Measurements from ENCODE around the gene GFRAL. TPM values are rescaled to one million over a fixed set of nuclear protein-coding genes. Genes with fewer than 3 reads are reported as not detected.

GFRAL gene
- polyA plus RNA-seq, 6 donors from 2014 or later: not detected

DNA sequence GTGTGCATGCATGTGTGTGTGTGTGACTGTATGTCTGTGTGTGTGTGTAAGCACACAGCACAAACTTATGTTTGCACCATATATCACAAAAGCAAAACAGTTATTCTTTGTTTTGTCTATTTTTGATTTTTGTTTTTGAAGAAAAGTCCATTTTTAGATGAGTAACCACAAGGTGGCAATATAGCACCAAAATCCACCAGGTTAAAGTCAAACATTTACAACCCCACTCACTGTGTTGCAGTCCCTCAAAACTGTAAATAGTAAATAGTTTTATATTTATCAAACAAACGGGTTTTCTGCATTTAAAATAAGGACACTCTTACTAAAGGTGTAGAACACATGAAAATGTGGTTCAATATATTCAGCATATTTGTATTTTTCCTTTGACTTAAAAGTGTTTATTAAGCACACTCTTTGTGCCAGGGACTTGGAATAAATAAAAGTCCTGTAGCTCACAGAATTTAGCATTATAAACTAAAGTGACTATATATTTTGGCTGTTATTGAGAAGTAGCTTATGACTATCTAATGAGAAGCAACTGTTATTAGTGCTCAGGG, 118.5 kb downstream of the GFRAL start:
- H3K4me3 Mint-ChIP-seq: no peak overlapping the region
- DNase-seq: no peak
- H3K9me3 Mint-ChIP-seq: peaks cover 0 to 4% (median 0%) of the 10 kb centered on the region in 7 donors
- no peaks in the 10 kb centered on the region for H3K36me3 Mint-ChIP-seq
- ATAC-seq (ENCODE audit: low read depth in 2 of 2): no peak
- no peak overlapping the region for H3K27ac Mint-ChIP-seq
- no peaks in the 10 kb centered on the region for H3K27me3 Mint-ChIP-seq
- H3K4me1 Mint-ChIP-seq: no peaks in the 10 kb centered on the region

DNA sequence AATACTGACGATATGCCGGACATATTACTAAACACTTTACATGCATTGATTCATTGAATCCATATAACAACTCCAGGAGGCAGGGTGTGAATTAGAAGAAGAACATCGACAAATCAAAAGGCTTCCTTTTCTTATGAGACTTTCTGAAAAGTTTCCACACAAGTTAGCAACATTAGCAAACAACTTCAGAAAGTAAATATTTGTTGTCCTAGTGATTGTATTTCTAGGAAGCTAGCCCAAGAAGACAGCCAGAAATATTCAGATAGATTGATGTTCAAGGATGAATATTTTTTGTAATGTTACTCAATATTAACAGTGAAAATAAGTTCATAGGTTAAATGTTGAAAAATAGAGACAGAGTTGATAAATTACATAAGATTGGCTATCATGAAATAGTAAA, 120.6 kb downstream of the GFRAL start:
- Mint-ChIP-seq H3K4me3 (no peak overlapping the region), H3K27me3 (no peaks in the 10 kb centered on the region), H3K9me3 (no peaks in the 10 kb centered on the region), H3K4me1 (no peaks in the 10 kb centered on the region), H3K27ac (no peak overlapping the region), H3K36me3 (no peaks in the 10 kb centered on the region)
- ATAC-seq (ENCODE audit: low read depth in 2 of 2) (no peak), DNase-seq (no peak)

DNA sequence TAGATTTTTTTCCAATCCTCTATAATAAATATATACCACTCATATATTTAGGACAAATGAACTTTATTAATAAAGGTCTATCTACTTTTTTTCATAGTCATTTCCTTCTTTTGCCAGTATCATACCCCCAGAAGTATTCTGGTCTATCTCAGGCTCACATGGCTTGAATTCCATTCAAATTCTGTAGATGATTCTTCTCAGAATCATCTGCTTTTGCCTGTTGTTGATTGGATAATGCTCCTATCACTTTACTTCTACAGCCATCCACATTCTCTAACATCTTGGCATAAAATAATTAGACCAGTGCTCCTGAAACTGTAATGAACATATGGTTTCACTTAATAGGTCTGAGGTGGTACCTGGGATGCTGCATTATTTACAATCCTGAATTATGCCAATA, 121.2 kb downstream of the GFRAL start:
- Mint-ChIP-seq H3K36me3 (no peaks in the 10 kb centered on the region), H3K4me3 (no peak overlapping the region), H3K27ac (no peak overlapping the region), H3K4me1 (no peaks in the 10 kb centered on the region), H3K9me3 (no peaks in the 10 kb centered on the region), H3K27me3 (no peaks in the 10 kb centered on the region)
- DNase-seq (no peak), ATAC-seq (ENCODE audit: low read depth in 2 of 2) (no peak)

DNA sequence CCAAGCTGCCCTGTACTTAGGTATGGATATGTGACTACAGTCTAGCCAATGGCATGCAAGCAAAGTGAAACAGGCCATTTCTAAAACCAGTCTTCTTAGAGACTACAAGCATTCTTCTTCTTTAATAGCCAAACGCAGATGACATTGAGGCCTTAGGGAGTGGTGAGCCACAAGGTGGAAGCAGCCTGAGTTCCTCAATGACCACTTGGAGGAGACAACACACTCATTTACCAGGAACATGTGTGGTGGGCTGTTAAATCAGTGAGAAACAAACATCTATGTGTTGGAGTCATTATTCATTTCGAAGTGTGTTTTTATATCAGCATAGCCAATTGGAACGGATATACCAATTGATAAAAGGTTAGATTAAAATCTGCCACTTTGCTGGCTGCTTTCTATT, 122.0 kb downstream of the GFRAL start:
- ATAC-seq (ENCODE audit: low read depth in 2 of 2): no peak
- H3K27ac Mint-ChIP-seq: no peak overlapping the region
- DNase-seq: no peak
- no peaks in the 10 kb centered on the region for H3K36me3 Mint-ChIP-seq
- H3K9me3 Mint-ChIP-seq: no peaks in the 10 kb centered on the region
- H3K4me3 Mint-ChIP-seq: no peak overlapping the region
- no peaks in the 10 kb centered on the region for H3K27me3 Mint-ChIP-seq
- no peaks in the 10 kb centered on the region for H3K4me1 Mint-ChIP-seq

DNA sequence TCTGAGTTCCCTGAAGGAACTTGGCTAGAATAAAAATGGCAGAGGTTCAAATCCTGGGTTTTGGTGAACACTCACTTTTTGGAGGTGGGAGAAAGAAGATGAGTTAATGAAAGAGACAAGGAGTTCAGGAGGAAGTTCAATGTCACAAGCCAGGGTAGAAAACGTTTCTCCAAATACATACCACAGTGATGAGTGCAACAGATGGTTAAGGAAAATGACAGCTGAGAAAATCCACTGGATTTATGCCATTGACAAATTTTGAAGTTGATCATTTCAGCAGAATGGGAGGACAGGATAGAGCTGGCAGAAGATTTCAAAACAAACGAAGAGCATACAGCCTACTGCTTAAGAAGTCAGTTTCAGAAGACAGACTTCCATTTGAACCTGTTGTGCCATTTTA, 122.7 kb downstream of the GFRAL start:
- H3K4me3 Mint-ChIP-seq: no peak overlapping the region
- ATAC-seq (ENCODE audit: low read depth in 2 of 2) (no peak), DNase-seq (no peak)
- no peak overlapping the region for H3K27ac Mint-ChIP-seq
- no peaks in the 10 kb centered on the region for H3K4me1 Mint-ChIP-seq
- peaks cover 0 to 2% (median 0%) of the 10 kb centered on the region in 7 donors for H3K9me3 Mint-ChIP-seq
- H3K27me3 Mint-ChIP-seq: no peaks in the 10 kb centered on the region
- H3K36me3 Mint-ChIP-seq: no peaks in the 10 kb centered on the region

Other genes starting within 250 kb of the GFRAL start
- gene HCRTR2, start 153.0 kb upstream of the GFRAL start, polyA plus RNA-seq (ENCODE audit: low read depth in 6 of 6): not detected

Data from naive B cell (primary cell).